Heart left ventricle (tissue), 16 donors: ENCODE data around the gene MUC3A. TPM values are rescaled to one million over a fixed set of nuclear protein-coding genes. Genes with fewer than 3 reads are reported as not detected.

Source experiments
- ATAC-seq, 4 donors: fragments of 200-7000 bp; cut with Tn5 transposase; one replicate each; pipeline ENCODE4 v1.9.1; 2020 to 2022; ENCODE audit warnings: moderate library complexity in 4 of 4, mild to moderate bottlenecking in 3 of 4, moderate number of reproducible peaks in 1 of 4
- DNase-seq, 5 donors: peaks; one replicate each; pipeline ENCODE4 v3.0.0-alpha.2; 2020
- H3K27ac ChIP-seq, 12 donors: fragments of 200-600 bp; sonication (generic) in 4 of 12; one replicate each; pipeline versions ENCODE4 v1.5.0 to v1.8.0; 2016 to 2022; ENCODE audit warnings: mild to moderate bottlenecking in 2 of 12
- H3K27me3 ChIP-seq, 9 donors: fragments of 200-600 bp; sonication (generic) in 2 of 9; one replicate each; pipeline versions ENCODE4 v1.5.1 to v1.8.0; 2016 to 2022; ENCODE audit warnings: mild to moderate bottlenecking in 3 of 9
- H3K36me3 ChIP-seq, 9 donors: fragments of 200-600 bp; sonication (generic) in 2 of 9; one replicate each; pipeline versions ENCODE4 v1.5.0 to v1.8.0; 2018 to 2022; ENCODE audit warnings: mild to moderate bottlenecking in 2 of 9
- H3K4me1 ChIP-seq, 12 donors: fragments of 200-600 bp; sonication (generic) in 4 of 12; one replicate each; pipeline versions ENCODE4 v1.5.0 to v1.8.0; 2016 to 2022; ENCODE audit warnings: mild to moderate bottlenecking in 3 of 12
- H3K4me3 ChIP-seq, 12 donors: fragments of 200-600 bp; sonication (generic) in 4 of 12; one replicate each; pipeline versions ENCODE4 v1.5.0 to v1.8.0; 2017 to 2022; ENCODE audit warnings: mild to moderate bottlenecking in 9 of 12, moderate library complexity in 4 of 12
- H3K9me3 ChIP-seq, 12 donors: fragments of 200-600 bp; sonication (generic) in 4 of 12; one replicate each; pipeline versions ENCODE4 v1.5.0 to v1.8.0; 2016 to 2022; ENCODE audit warnings: mild to moderate bottlenecking in 1 of 12
- POLR2A ChIP-seq, 2 donors: fragments of 450-650 bp; IDR thresholded peaks; one replicate each; pipeline ENCODE4 v1.6.1; 2017; ENCODE audit warnings: antibody characterized with exemption in 2 of 2, mild to moderate bottlenecking in 2 of 2, moderate library complexity in 2 of 2
- WGBS, 4 donors: extraction: QIAGEN DNeasy Blood & Tissue Kit in 2 of 4; methylation state at CpG; one replicate each; pipeline versions ENCODE4 v1.1.5 to v1.1.7; 2013 to 2018; 5-methylcytosine and 5-hydroxymethylcytosine counted together
- intact Hi-C, 10 donors: fragments of 100-400 bp; cut with DNase I; formaldehyde crosslinking; loops; one replicate each; pipeline versions ENCODE4 v1.11.1 to v1.14.2; 2022
- polyA plus RNA-seq, 2 donors: library from polyadenylated mRNA; stranded (reverse); fragments of 200-250 nt; gene quantifications; one replicate each; pipeline ENCODE4 v1.2.3, GENCODE V29; 2013
- total RNA-seq, 9 donors: library from RNA; depleted of rRNA in 2 of 9; stranded (reverse); fragments of >200 nt in 2 of 9; fragmentation: NEBNext Ultra II Directional in 3 of 9; extraction: Animal tissue kit (Norgen Biotek cat#: 25700) in 3 of 9; gene quantifications; one replicate each; pipeline versions ENCODE4 v1.1.0 to v1.2.4, GENCODE V29; 2016 to 2023
- TF ChIP-seq, protein P1 (sequence below), 12 donors: fragments of 200-600 bp; sonication (generic) in 4 of 12; IDR thresholded peaks; one replicate each; pipeline versions ENCODE4 v1.5.0 to v1.8.0; 2018 to 2022; ENCODE audit warnings: antibody characterized with exemption in 12 of 12, mild to moderate bottlenecking in 5 of 12
- donor health status: ischemic (EF 13 %, LVEDD 7.1; RV severe dilation, severe dysfunction).
- donor health status: healthy with polysubstance abuse.
- donor health status: DM: no; HTN: yes; CAD: no.
- donor health status: DM: no; HTN: no; CAD: no.
- donor health status: ischemic (EF 25% LVEDD 6.9; RV normal size, moderate dysfunction).
- donor health status: ischemic (EF 25% LVEDD 5.7; RV mildly dilated, moderate dysfunction).
- donor health status: healthy.
- donor health status: DM: yes; HTN: yes; CAD: no.
- donor health status: ischemic (EF 35%, LVEDD 5.7; RV mildly dilated, moderate dysfunction).
- donor health status: nonischemic (EF 11% LVEDD 7.7; RV severe dilation, severe dysfunction).
- donor health status: DM: yes; HTN: yes; CAD: no.
- donor health status: PGD.
- donor health status: ischemic (EF 29% LVEDD 5.4; RV normal size, mild dysfunction).
- donor health status: nonischemic (EF 23%, LVEDD 6.1; RV moderate dilation, normal function).

Gene MUC3A
- total and polyA plus RNA-seq, 11 donors = 0.16 to 1.8 (median 0.45) TPM

DNA sequence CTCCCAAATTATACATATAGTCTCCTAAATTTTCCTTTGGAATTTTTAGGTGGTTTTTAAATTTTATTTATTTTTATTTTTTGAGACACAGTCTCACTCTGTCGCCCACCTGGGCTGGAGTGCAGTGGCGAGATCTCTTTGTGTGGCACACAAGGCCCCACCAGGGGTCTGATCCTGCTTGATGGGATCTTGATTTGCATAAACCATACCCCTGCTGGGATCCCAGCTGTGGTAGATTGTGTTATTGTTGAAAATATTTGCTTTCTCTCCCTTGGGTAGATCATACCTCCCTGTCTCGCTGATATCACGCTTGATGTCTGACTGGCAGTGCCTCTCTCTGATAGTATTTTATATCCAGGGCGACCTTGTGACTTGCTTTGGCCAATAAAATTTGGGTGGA, 5.6 kb upstream of the MUC3A start:
- H3K9me3 ChIP-seq = peaks cover 0 to 25% (median 0%) of the 10 kb centered on the region in 12 donors
- intact Hi-C loops = no loop called here
- no peak for DNase-seq
- H3K4me1 ChIP-seq = no peaks in the 10 kb centered on the region
- peaks cover 0 to 24% (median 3%) of the 10 kb centered on the region in 9 donors for H3K27me3 ChIP-seq
- no peak overlapping the region for H3K27ac ChIP-seq
- no peak for ATAC-seq
- TF ChIP-seq, protein P1, sequence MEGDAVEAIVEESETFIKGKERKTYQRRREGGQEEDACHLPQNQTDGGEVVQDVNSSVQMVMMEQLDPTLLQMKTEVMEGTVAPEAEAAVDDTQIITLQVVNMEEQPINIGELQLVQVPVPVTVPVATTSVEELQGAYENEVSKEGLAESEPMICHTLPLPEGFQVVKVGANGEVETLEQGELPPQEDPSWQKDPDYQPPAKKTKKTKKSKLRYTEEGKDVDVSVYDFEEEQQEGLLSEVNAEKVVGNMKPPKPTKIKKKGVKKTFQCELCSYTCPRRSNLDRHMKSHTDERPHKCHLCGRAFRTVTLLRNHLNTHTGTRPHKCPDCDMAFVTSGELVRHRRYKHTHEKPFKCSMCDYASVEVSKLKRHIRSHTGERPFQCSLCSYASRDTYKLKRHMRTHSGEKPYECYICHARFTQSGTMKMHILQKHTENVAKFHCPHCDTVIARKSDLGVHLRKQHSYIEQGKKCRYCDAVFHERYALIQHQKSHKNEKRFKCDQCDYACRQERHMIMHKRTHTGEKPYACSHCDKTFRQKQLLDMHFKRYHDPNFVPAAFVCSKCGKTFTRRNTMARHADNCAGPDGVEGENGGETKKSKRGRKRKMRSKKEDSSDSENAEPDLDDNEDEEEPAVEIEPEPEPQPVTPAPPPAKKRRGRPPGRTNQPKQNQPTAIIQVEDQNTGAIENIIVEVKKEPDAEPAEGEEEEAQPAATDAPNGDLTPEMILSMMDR (IDR thresholded peaks at IDR 0.05) = no peak
- no peak for TF ChIP-seq POLR2A (IDR thresholded peaks at IDR 0.05)
- no peaks in the 10 kb centered on the region for H3K36me3 ChIP-seq
- WGBS, 4 donors = 66 to 81% (median 78%) methylated on average over 5 of the region's 5 CpGs
- H3K4me3 ChIP-seq = no peak overlapping the region

DNA sequence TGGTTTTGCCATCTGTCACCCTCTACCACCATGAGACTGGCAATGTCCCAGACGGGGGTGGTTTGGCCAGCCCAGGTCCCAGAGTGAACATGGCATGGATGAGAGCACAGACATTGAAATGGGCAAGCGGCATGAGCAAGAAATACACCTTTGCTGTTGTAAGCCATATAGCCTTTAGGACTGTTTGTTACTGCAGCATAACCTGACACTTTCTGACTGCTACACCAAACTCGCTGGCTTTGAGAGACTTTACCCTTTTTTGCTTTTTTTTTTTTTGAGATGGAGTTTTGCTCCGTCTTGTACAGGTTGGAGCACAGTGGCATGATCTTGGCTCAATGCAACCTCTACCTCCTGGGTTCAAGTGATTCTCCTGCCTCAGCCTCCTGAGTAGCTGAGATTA, 5.2 kb upstream of the MUC3A start:
- no peak overlapping the region for H3K4me3 ChIP-seq
- ATAC-seq = no peak
- H3K27ac ChIP-seq = no peak overlapping the region
- H3K4me1 ChIP-seq = no peaks in the 10 kb centered on the region
- peaks cover 0 to 27% (median 5%) of the 10 kb centered on the region in 9 donors for H3K27me3 ChIP-seq
- TF ChIP-seq, protein P1 (IDR thresholded peaks at IDR 0.05) = no peak
- no peak for TF ChIP-seq POLR2A (IDR thresholded peaks at IDR 0.05)
- no peaks in the 10 kb centered on the region for H3K36me3 ChIP-seq
- WGBS, 4 donors = 67 to 89% (median 82%) methylated on average over 4 of the region's 4 CpGs
- intact Hi-C loops = no loop called here
- H3K9me3 ChIP-seq = peaks cover 0 to 23% (median 0%) of the 10 kb centered on the region in 12 donors
- DNase-seq = no peak

DNA sequence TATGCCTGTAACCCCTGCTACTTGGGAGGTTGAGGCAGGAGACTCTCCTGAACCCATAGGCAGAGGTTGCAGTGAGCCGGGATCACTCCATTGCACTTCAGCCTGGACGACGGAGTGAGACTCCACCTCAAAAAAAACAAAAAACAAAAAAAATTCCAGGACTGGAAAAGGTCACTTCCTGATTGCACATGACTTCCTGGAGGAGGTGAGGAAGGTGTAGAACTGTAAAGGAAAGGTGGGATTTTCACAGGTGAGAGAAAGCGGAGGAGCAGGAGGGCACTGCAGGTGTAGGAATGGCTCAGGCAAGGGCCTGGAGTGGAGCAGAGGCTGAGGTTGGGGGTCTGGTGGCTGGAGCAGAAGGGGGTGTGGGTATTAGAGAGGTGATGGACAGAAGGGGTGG, 3.2 kb upstream of the MUC3A start:
- intact Hi-C loops = no loop called here
- peaks cover 0 to 4% (median 0%) of the 10 kb centered on the region in 12 donors for H3K9me3 ChIP-seq
- H3K4me1 ChIP-seq = no peaks in the 10 kb centered on the region
- 81 to 91% (median 87%) methylated on average over 4 of the region's 4 CpGs for WGBS, 4 donors
- DNase-seq (no peak), ATAC-seq (no peak)
- peaks cover 0 to 47% (median 23%) of the 10 kb centered on the region in 9 donors for H3K27me3 ChIP-seq
- H3K4me3 ChIP-seq = no peak overlapping the region
- peak overlapping the region in 2 of 12 donors; percentile 21 to 43 for H3K27ac ChIP-seq
- H3K36me3 ChIP-seq = no peaks in the 10 kb centered on the region
- TF ChIP-seq, protein P1 (IDR thresholded peaks at IDR 0.05) = no peak
- no peak for TF ChIP-seq POLR2A (IDR thresholded peaks at IDR 0.05)

DNA sequence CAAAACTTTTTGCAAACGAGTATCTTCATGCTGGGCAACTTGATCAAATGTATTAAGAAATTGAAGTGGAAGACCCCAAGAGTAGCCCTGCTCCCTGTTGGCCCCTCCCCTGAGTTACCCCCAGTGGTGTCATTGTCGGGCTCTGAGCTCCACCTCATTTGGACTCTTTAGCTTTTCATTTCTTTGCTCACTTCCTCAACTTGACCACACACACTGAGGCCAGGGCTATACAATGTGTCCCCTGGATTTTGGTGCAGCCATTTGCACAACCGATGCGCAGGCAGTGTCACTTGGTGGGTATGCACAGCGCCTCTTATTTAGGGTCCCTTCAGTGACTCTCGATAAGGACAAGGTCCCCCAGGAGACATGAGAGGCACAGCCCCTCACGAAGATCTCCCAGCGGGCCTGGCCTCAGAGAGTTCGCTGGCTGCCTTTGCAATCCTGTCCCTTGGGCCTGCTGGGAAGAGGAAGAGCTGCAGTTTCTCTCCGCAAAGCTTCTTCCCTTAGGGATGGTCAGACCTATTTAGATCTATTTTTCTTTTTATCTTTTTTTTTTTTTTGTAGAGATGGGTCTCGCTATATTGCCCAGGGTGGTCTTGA, 2.5 kb upstream of the MUC3A start:
- Histone ChIP-seq H3K27me3 (peaks cover 0 to 55% (median 23%) of the 10 kb centered on the region in 9 donors), H3K27ac (peak overlapping the region in 4 of 12 donors; percentile 24 to 63 (median 28)), H3K4me1 (no peaks in the 10 kb centered on the region), H3K9me3 (peaks cover 0 to 4% (median 0%) of the 10 kb centered on the region in 12 donors), H3K36me3 (no peaks in the 10 kb centered on the region), H3K4me3 (no peak overlapping the region)
- intact Hi-C loops = no loop called here
- peak in 1 of 4 donors; percentile 32 for ATAC-seq
- TF ChIP-seq, protein P1 (IDR thresholded peaks at IDR 0.05) = no peak
- no peak for TF ChIP-seq POLR2A (IDR thresholded peaks at IDR 0.05)
- DNase-seq = peak in 2 of 5 donors; percentile 46 to 63
- 66 to 75% (median 69%) methylated on average over 11 of the region's 11 CpGs for WGBS, 4 donors
